Measurements from ENCODE around the gene SLC39A11.
"Not testable (repeated sequence)": the region's sequence is repeated elsewhere in the genome, so short reads cannot be mapped to it uniquely, and the experiment has no call there.

Gene SLC39A11

DNA sequence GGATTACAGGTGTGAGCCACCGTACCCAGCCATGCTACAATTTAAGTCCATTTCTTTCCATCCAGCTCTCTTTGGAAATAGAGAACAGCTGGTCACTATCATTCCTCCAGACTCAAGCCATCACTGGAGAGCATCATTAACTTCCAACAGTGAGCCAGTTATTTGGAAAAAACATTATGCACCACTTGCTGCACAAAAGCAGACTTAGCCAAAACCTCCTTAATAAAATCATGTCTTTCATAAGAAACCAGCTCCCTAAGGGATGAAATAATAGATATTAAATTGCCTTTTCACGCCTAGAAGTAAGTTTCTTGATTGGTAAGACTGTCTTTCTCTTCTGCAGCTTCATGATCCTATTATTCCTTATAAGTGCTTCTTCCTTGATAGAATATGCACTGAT, 17.9 kb downstream of the SLC39A11 start:
- Histone ChIP-seq H3K9ac (no peak overlapping the region), H3K4me2 (no peak overlapping the region), H3K27ac (no peak overlapping the region), H3K9me3 (peaks cover 16% of the 10 kb centered on the region), H3K4me1 (peaks cover 55% of the 10 kb centered on the region), H4K20me1 (no peaks in the 10 kb centered on the region), H3K27me3 (no peaks in the 10 kb centered on the region), H3K36me3 (peaks cover 30% of the 10 kb centered on the region), H3K4me3 (no peak overlapping the region)
- no peak for TF ChIP-seq Cebpa-rat (IDR thresholded peaks at IDR 0.05)

DNA sequence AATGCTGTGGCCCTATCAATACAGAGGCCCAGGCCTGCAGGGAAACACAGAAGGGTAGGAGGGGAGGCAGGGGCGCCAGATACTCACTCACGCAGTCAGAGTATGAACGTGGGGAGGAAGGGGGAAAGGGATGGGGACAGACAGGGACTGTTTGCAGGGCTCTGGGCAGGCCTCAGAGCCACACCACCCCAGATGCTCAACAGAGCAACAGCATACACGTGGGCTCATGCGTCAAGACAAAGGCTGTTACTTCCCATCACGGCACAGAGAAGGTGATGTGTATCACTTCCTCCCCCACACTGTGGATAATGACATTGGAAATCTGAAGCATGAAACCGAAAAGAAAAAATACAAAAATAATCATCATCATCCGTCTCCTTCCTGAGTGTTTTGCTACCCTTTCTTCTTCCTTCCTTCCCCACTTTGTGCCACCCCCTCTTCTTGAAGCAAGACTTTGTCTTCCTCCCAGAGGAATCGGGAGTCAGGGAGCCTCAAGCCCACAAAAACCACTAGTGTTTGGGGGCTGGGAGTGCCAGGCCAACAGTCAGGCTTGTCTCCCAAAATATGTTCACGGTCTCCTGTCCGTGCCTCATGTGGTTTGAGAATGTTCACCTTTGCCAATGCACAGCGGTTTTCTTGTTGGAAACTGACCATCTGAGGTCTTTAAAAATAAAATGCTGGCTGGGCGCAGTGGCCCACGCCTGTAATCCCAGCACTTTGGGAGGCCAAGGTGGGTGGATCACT, 20.1 kb downstream of the SLC39A11 start:
- Histone ChIP-seq H3K4me1 (peaks cover 72% of the 10 kb centered on the region), H3K9me3 (peaks cover 18% of the 10 kb centered on the region)

DNA sequence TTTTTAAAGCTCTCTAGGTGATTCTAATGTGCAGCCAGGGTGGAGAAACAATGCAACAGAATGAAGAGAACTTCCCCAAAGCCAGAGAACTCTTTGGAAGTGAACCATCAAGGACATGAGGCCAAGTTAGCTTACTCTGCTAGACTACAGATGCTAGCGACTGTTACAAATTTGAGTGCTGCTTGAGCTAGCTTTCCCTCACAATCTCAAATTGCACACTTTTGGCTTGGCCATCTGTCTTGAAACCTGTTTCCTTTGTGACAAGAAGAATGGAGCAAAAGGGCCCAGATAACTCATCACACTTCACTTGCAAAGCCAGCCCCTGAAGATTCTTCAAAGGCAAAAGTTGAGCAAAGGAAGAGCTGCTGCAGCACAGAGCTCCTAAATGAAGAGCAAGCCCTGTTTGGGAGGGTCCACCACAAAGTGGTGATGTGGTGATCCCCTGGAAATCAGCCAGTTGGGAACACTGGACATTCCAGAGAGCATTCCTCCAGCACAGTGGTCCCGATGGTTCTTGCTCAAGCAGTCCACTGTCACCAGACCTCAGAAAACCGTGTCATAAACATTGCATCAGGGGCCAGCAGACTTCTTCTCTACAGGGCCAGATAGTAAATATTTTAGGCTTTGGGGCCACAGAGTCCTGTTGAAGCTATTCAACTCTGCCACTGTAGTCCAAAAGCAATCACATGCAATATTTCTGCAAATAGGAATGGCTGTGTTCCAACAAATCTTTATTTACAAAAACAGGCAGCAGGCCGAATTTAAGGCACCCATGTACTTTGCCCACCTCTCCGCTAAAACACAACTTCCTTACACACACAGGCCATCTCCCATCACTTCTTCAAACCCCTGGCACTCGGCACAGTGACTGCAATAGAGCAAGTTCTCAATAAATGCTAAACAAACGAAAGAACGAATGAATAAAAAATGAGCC, 21.2 kb downstream of the SLC39A11 start:
- Histone ChIP-seq H3K4me1 (peaks cover 62% of the 10 kb centered on the region), H3K27me3 (no peaks in the 10 kb centered on the region), H3K27ac (peak overlapping the region; percentile 87), H3K9ac (peak overlapping the region; percentile 65), H3K4me2 (peak overlapping the region; percentile 93), H3K4me3 (no peak overlapping the region), H3K36me3 (peaks cover 41% of the 10 kb centered on the region), H4K20me1 (no peaks in the 10 kb centered on the region), H3K9me3 (peaks cover 23% of the 10 kb centered on the region)
- TF ChIP-seq Cebpa-rat (IDR thresholded peaks at IDR 0.05) = no peak

More for the DNA sequence above, 20.1 kb downstream of the SLC39A11 start:
- TF ChIP-seq Cebpa-rat (IDR thresholded peaks at IDR 0.05) = no peak
- Histone ChIP-seq H3K36me3 (peaks cover 32% of the 10 kb centered on the region), H3K4me2 (peak overlapping the region; percentile 93), H3K27ac (peak overlapping the region; percentile 87), H3K27me3 (no peaks in the 10 kb centered on the region), H4K20me1 (no peaks in the 10 kb centered on the region), H3K4me3 (peak overlapping the region; percentile 20; the same call in 1 of the 2 replicates), H3K9ac (peak overlapping the region; percentile 65; the same call in 1 of the 2 replicates)

DNA sequence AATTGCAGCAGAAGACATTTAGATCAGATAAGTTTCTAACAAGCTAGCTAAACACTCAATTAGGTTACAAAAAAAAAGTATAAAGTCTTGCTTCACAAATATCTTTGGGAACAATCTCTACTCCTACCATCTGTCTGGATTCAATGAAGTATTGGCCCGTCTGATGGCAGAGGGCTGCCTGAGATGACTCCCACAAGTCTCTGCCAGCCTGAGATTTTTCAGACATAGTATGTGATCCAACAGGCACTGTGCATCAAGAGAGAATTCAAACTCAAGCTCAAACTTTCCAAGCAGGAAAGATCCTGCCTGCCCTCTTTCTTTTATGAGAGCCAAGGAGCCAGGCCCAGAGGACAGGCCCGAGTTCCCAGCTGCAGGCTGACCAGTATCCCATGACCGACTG, 22.6 kb downstream of the SLC39A11 start:
- H3K27ac ChIP-seq = peak overlapping the region; percentile 87
- peaks cover 23% of the 10 kb centered on the region for H3K9me3 ChIP-seq

DNA sequence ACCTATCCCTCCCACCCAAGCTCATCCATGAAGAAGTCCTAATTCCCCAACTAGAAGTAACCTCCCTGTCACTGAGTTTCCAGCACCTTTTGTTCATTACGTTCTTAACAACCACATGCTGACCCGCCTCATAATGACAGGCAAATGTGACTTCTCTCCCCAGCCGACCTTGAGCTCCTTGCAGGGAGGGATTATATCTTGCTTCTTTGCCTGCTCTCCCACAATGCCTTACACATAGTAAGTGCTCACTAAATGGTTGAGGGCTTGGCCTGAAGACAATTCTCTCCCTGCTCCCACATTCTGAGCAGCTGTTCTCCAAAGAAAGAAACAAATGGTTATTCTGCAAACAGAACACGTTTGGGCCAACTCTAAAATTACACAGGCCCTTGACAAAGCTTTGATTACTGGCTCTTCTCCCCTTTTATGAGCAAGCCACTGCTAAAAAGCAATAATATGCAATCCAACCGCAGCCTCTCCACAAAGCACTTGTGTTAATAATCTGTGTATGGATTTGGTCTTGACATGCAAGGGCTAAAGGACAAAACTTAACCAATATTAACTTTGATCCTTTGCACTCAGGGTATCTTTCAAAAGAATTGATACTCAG, 23.2 kb downstream of the SLC39A11 start:
- TF ChIP-seq Cebpa-rat (IDR thresholded peaks at IDR 0.05) = no peak
- Histone ChIP-seq H3K27me3 (no peaks in the 10 kb centered on the region), H3K9me3 (peaks cover 23% of the 10 kb centered on the region), H3K4me2 (peak overlapping the region; percentile 93), H3K4me3 (no peak overlapping the region), H3K4me1 (peaks cover 67% of the 10 kb centered on the region), H3K36me3 (peaks cover 47% of the 10 kb centered on the region), H3K27ac (peak overlapping the region; percentile 24; the same call in 1 of the 2 replicates), H4K20me1 (no peaks in the 10 kb centered on the region), H3K9ac (no peak overlapping the region)

More for the DNA sequence above, 22.6 kb downstream of the SLC39A11 start:
- Histone ChIP-seq H3K4me1 (peaks cover 61% of the 10 kb centered on the region), H3K4me3 (peak overlapping the region; percentile 29), H3K9ac (no peak overlapping the region), H3K27me3 (no peaks in the 10 kb centered on the region), H4K20me1 (no peaks in the 10 kb centered on the region), H3K4me2 (peak overlapping the region; percentile 93), H3K36me3 (peaks cover 47% of the 10 kb centered on the region)
- no peak for TF ChIP-seq Cebpa-rat (IDR thresholded peaks at IDR 0.05)

DNA sequence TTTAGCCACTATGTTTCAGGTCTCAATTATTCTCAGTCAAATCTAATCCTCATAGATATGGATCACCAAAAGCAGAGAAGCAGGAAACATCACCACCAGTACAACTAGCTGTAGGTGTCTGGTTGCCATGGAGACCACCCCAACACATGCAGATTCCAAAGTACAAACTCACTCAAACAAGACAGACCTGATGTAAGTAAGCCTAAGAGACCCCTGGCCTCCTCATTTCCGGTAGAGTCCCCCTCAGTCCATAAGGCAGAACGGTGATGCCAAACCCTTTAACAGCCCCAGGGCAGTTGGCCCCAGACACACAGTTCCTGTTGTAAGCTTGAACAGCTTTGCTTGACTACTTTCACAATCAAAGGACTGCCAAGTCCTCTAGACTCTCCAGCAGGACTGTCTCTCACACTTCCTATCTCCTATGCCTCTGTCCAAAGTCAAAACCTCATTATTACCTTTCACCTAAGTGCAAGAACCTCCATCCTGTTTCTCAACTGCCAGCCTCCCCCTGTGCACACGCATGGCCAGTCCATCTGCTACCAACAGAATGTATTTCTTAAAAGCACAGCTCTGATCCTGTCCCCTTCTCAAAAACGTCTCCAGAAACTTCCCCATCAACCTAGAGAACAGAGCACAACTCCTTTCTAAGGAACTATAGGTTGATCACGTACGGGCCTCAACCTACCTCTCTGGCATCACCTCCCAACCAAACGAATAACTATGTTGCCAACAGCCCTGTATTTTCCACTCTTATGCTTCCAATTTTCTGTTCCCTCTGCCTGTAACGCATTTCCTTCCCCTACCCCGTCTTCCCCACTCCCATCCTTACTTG, 23.9 kb downstream of the SLC39A11 start:
- Histone ChIP-seq H3K27ac (peak overlapping the region; percentile 8; the same call in 1 of the 2 replicates), H3K9ac (no peak overlapping the region), H3K4me2 (peak overlapping the region; percentile 93), H3K36me3 (peaks cover 46% of the 10 kb centered on the region), H4K20me1 (no peaks in the 10 kb centered on the region), H3K4me1 (peaks cover 69% of the 10 kb centered on the region), H3K27me3 (no peaks in the 10 kb centered on the region), H3K4me3 (no peak overlapping the region), H3K9me3 (peaks cover 23% of the 10 kb centered on the region)
- no peak for TF ChIP-seq Cebpa-rat (IDR thresholded peaks at IDR 0.05)

DNA sequence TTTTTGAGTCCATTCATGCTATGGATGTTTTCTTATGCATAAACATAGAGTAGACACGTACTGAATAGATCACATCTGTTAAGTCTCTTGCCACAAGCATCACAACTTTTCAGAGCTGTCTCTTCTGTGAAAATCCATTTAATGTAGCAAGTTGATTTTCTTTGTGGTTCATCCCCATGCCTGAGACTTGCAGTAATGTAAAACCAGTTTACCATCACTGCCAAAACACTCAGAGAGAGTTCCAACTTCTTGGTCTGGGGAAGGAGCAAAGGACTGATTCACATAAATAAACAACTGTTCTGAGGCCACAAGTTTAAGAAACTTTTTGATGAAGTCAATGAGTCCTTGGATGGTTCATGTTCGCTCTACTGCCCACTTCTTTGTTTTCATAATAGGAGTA, 24.8 kb downstream of the SLC39A11 start:
- Histone ChIP-seq H3K4me1 (peaks cover 65% of the 10 kb centered on the region), H3K36me3 (peaks cover 43% of the 10 kb centered on the region), H3K27ac (0 out of 2 replicates have a peak overlapping the region, but pooled peaks have one; percentile 8), H3K9me3 (peaks cover 23% of the 10 kb centered on the region)
- H3K4me3 ChIP-seq, H3K9ac ChIP-seq, H3K27me3 ChIP-seq, H4K20me1 ChIP-seq, H3K4me2 ChIP-seq: not testable (repeated sequence)

DNA sequence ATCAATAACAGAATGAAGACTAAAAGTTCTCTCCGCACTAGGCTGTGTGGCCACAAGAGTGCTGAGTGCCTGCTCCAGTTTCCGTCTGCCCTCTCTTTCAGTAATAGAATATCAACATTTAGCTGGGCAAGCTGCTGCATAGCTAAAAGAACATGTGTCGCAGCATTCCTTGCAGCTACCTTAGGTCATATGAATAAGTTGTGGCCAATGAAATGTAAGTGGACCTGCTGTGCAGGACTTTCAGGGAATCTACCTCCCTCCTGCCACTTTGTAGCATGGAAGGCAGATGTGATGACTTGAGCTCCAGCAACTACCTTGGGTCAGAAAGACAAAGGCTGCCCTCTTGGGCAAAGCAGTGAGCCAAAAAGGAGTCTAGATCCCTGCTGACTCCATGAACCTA, 25.4 kb downstream of the SLC39A11 start:
- Histone ChIP-seq H4K20me1 (no peaks in the 10 kb centered on the region), H3K36me3 (peaks cover 47% of the 10 kb centered on the region), H3K4me1 (peaks cover 59% of the 10 kb centered on the region), H3K9ac (no peak overlapping the region), H3K4me2 (no peak overlapping the region), H3K27ac (no peak overlapping the region), H3K4me3 (no peak overlapping the region), H3K9me3 (peaks cover 23% of the 10 kb centered on the region), H3K27me3 (no peaks in the 10 kb centered on the region)
- no peak for TF ChIP-seq Cebpa-rat (IDR thresholded peaks at IDR 0.05)

Measured in BLaER1 (cell line).